AG04449 (cell line): Measurements from ENCODE around the gene SNX20.

Experiments used
- CTCF ChIA-PET: fragments of 350-600 bp; formaldehyde crosslinking; extraction: SDS; loops from one replicate; lab custom pipeline; 2021; ENCODE audit warnings: antibody characterized with exemption; lab: Yijun Ruan, JAX
- POLR2A ChIA-PET: fragments of 400-600, 350-600 bp; formaldehyde crosslinking; extraction: SDS; loops from one replicate; lab custom pipeline; 2020; ENCODE audit warnings: antibody characterized with exemption, inconsistent platforms; lab: Yijun Ruan, JAX
- DNase-seq: peaks from one replicate; pipeline ENCODE4 v3.0.0-alpha.2; 2010; ENCODE audit warnings: low read depth, low spot score
- H3K4me3 ChIP-seq: 2 replicates; pipeline ENCODE4 v1.5.1; 2011; ENCODE audit warnings: low read depth, mild to moderate bottlenecking, control low read depth, low read length
- CTCF ChIP-seq: IDR thresholded peaks from one replicate; pipeline ENCODE4 v1.5.1; 2011; ENCODE audit warnings: mild to moderate bottlenecking, moderate library complexity, low read length, control low read depth, inconsistent platforms; ENCODE audit not compliant: insufficient read depth; ENCODE audit errors: missing control alignments

Gene SNX20

GRCh38 chr16:50675686-50676610 is 5.2 kb downstream of the SNX20 start:
- no peak for DNase-seq
- POLR2A ChIA-PET, result no interaction called here
- no peak overlapping the region for H3K4me3 ChIP-seq
- TF ChIP-seq CTCF, result no peak
- CTCF ChIA-PET, result interaction anchor here (1.2 to 13.5 kb wide), 3 partner anchors 10 to 651 kb away, joined by 3 to 160 read pairs (median 98); partner anchors contain the start of gene CNEP1R1

DNA sequence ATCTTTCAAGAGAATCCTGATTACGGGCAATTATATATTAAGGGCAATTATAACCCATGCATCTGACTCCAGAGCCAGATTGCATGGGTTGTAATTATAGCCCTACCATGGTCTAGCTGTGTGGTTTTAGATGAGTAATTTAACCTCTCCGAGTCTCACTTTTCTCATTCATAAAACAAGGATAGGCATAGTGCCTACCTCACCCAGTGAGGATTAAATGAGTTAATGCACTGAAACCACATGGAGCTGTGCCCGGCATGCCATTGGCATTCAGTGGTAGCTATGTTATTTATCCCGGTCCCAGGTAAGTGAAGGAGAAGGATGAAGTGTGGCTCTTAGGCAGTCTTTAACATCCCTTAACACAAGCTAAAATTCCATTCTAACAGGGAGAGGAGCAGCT is 6.3 kb downstream of the SNX20 start:
- H3K4me3 ChIP-seq, result no peak overlapping the region
- no peak for TF ChIP-seq CTCF
- POLR2A ChIA-PET, result no interaction called here
- no peak for DNase-seq
- CTCF ChIA-PET, result interaction anchor here (1.2 to 13.5 kb wide), 3 partner anchors 9 to 650 kb away, joined by 3 to 160 read pairs (median 98); partner anchors contain the start of gene CNEP1R1

DNA sequence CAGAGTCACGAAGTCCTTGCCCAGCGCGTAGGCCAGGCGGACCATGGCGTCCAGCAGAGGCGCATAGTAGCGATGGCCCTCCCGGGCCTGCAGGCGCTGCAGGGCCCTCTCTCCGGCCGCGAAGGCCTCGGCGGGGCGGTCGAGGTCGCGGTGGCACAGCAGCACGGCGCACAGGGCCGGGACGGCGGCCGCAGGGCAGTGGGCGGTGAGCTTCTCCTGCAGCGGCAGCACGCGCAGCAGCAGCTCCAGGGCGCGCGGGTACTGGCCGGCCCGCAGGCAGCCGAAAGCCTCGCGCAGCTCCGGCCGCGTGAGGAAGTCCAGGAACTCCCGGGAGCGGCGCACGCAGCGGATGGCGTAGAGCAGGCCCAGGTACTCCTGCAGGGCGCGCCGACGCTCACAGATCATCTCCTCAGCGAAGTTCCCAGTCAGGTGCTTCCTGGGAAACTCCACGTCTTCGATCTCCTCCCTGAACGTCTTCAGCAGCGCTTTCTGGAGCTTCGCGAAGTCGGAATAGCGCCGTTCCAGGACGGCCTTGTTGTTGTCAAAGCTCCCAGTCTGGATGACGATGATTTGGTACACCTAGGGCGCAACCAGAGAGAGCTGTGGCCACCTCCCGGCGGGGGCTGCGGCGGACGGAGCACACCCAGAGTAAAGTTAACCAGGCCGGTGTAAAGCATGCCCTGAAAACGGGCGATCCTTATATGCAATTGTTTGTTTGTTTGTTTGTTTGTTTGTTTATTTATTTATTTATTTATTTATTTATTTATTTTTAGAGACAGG is 7.4 kb downstream of the SNX20 start:
- TF ChIP-seq CTCF, result no peak
- no peak for DNase-seq
- ChIA-PET CTCF (interaction anchor here (10.4 to 13.5 kb wide), 2 partner anchors 7 to 132 kb away, joined by 98 to 160 read pairs; no protein-coding TSS in a partner anchor), POLR2A (no interaction called here)
- no peak overlapping the region for H3K4me3 ChIP-seq

GRCh38 chr16:50671644-50672260 is 9.4 kb downstream of the SNX20 start:
- no peak overlapping the region for H3K4me3 ChIP-seq
- CTCF ChIA-PET, result interaction anchor here (0.9 to 13.5 kb wide), 6 partner anchors 8 to 453 kb away, joined by 3 to 160 read pairs (median 4); no protein-coding TSS in a partner anchor
- DNase-seq, result no peak
- TF ChIP-seq CTCF, result peak; percentile 30
- POLR2A ChIA-PET, result no interaction called here

DNA sequence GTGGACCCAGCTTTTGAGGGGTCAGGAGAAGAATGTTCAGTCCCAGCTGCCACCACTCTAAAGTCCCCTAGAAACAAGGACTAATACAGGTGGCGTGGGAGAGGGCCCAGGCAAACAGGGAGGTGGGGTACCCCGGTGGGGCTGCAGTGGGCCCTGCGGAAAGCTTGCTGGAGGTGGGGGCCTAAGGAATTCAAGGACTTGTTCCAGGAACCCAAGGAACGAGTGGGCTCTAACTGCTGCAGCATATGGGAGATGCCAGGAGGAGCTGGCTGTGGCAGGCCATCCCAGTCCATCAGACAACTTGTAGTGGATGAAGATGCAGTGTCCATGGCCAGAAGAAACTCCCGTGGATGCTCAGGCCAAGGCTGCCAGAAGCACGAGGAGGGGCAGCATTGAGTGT is 10.6 kb downstream of the SNX20 start:
- DNase-seq, result no peak
- ChIA-PET POLR2A (no interaction called here), CTCF (interaction anchor here (2.3 to 13.5 kb wide), 3 partner anchors 77 to 301 kb away, joined by 9 to 160 read pairs (median 86); partner anchors contain the start of gene BRD7)
- no peak overlapping the region for H3K4me3 ChIP-seq
- no peak for TF ChIP-seq CTCF
